Psoas muscle (tissue), 8 donors: ENCODE data around the gene TRAIP. TPM values are rescaled to one million over a fixed set of nuclear protein-coding genes. Genes with fewer than 3 reads are reported as not detected.
A peak's percentile ranks its signal among the peaks of the same experiment; 100 is the strongest.

Experiments
- ATAC-seq, 4 donors: fragments of 200-7000 bp; cut with Tn5 transposase; one replicate each; pipeline ENCODE4 v1.9.1; 2020; ENCODE audit warnings: moderate library complexity in 3 of 4, mild to moderate bottlenecking in 2 of 4
- DNase-seq, 2 donors: peaks; one replicate each; pipeline ENCODE4 v3.0.0-alpha.2; 2020
- H3K27ac ChIP-seq: fragments of 200-600 bp; one replicate; pipeline ENCODE4 v1.8.0; 2022
- H3K27me3 ChIP-seq, 3 donors: fragments of 200-600 bp in 1 of 3; one replicate each; pipeline versions ENCODE4 v1.6.1 to v1.8.0; 2013 to 2022; ENCODE audit warnings: low read length in 2 of 3, mild to moderate bottlenecking in 2 of 3, moderate library complexity in 1 of 3; ENCODE audit not compliant: insufficient read depth in 3 of 3
- H3K36me3 ChIP-seq, 2 donors: fragments of 200-600 bp in 1 of 2; one replicate each; pipeline versions ENCODE4 v1.6.1 to v1.8.0; 2013 to 2022; ENCODE audit warnings: low read depth in 1 of 2, mild to moderate bottlenecking in 1 of 2, moderate library complexity in 1 of 2; ENCODE audit not compliant: insufficient read depth in 1 of 2
- H3K4me1 ChIP-seq: fragments of 200-600 bp; one replicate; pipeline ENCODE4 v1.8.0; 2022
- H3K4me3 ChIP-seq: fragments of 200-600 bp; one replicate; pipeline ENCODE4 v1.8.0; 2022; ENCODE audit warnings: mild to moderate bottlenecking
- H3K9me3 ChIP-seq: fragments of 200-600 bp; one replicate; pipeline ENCODE4 v1.8.0; 2022
- CTCF ChIP-seq: fragments of 200-600 bp; IDR thresholded peaks from one replicate; pipeline ENCODE4 v1.8.0; 2022; ENCODE audit warnings: antibody characterized with exemption
- WGBS, 3 donors: extraction: QIAGEN DNeasy Blood & Tissue Kit; methylation state at CpG; one replicate each; pipeline versions ENCODE4 v1.1.6 to v1.1.7; 2013; 5-methylcytosine and 5-hydroxymethylcytosine counted together
- intact Hi-C, 2 donors: fragments of 100-400 bp; cut with DNase I; formaldehyde crosslinking; loops; one replicate each; pipeline versions ENCODE4 v1.11.0 to v1.14.2; 2022
- polyA plus RNA-seq, 3 donors: library from polyadenylated mRNA; stranded (reverse); fragments of 200-250 nt; gene quantifications; one replicate each; pipeline ENCODE4 v1.2.3, GENCODE V29; 2013
- total RNA-seq, 4 donors: library from RNA; stranded (reverse); fragmentation: NEBNext Ultra II Directional in 2 of 4; extraction: Animal tissue kit (Norgen Biotek cat#: 25700) in 2 of 4; gene quantifications; one replicate each; pipeline versions ENCODE4 v1.2.1 to v1.2.4, GENCODE V29; 2021 to 2023
- donor health status: healthy with polysubstance abuse.
- donor health status: DM: no; HTN: no; CAD: no; lungs with moderate emphysema.
- donor health status: Bipolar disorder and iron deficiency.
- donor health status: healthy.
- donor health status: DM: yes; HTN: yes; CAD: no.
- donor health status: DM: no; HTN: no; CAD: no.
- donor health status: DM: no; HTN: no; CAD: no.
- donor health status: DM: yes; HTN: yes; CAD: no.

The TRAIP gene
- total and polyA plus RNA-seq, 7 donors, result 0.36 to 4.6 (median 1.2) TPM

GRCh38 chr3:49882166-49882565 is 25.8 kb upstream of the TRAIP start:
- H3K9me3 ChIP-seq, result no peaks in the 10 kb centered on the region
- no peak overlapping the region for H3K4me3 ChIP-seq
- DNase-seq (peak in 1 of 2 donors; percentile 60), ATAC-seq (peak; percentile 45 to 84 (median 68))
- H3K27me3 ChIP-seq, result no peaks in the 10 kb centered on the region
- WGBS, 3 donors, result 10 to 16% (median 12%) methylated on average over 6 of the region's 6 CpGs
- intact Hi-C loops, result no loop called here
- no peak for TF ChIP-seq CTCF
- peaks cover 18% of the 10 kb centered on the region for H3K4me1 ChIP-seq
- no peaks in the 10 kb centered on the region for H3K36me3 ChIP-seq
- H3K27ac ChIP-seq, result peak overlapping the region; percentile 10

- H3K4me3 ChIP-seq, result no peak overlapping the region
- no peak for DNase-seq
- WGBS, 3 donors, result 36 to 40% (median 40%) methylated on average over 4 to 6 of the region's 6 CpGs
- TF ChIP-seq CTCF, result no peak
- no peaks in the 10 kb centered on the region for H3K27me3 ChIP-seq
- no peaks in the 10 kb centered on the region for H3K36me3 ChIP-seq
- intact Hi-C loops, result no loop called here
- peaks cover 18% of the 10 kb centered on the region for H3K4me1 ChIP-seq
- H3K9me3 ChIP-seq, result no peaks in the 10 kb centered on the region
- peak in 1 of 4 donors; percentile 16 for ATAC-seq
- no peak overlapping the region for H3K27ac ChIP-seq
Measured at GRCh38 chr3:49880581-49881315, 24.4 kb upstream of the TRAIP start.

DNA sequence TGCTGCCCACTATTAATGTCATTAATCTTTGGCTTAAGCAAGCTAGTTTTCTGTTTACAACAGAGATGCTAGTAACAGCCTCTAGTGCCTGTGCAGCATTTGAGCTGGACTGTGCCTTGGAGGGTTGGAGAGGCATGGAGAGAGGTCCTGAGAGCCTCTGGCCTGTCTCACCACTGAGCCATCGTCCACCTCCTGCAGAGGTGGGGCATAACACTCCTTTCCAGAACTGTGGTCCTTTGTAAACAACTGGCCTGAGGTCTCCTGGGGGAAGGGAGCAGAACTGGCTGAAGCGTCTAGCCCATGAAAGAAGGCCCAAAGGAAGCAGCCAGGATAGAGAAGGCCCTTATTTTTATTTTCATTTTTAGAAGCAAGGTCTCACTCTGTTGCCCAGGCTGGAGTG is 23.4 kb upstream of the TRAIP start:
- 35 to 55% (median 46%) methylated on average over 2 of the region's 2 CpGs for WGBS, 3 donors
- ATAC-seq, result no peak
- Histone ChIP-seq H3K4me3 (no peak overlapping the region), H3K4me1 (peaks cover 18% of the 10 kb centered on the region), H3K27ac (no peak overlapping the region), H3K36me3 (no peaks in the 10 kb centered on the region), H3K27me3 (no peaks in the 10 kb centered on the region), H3K9me3 (no peaks in the 10 kb centered on the region)
- no peak for TF ChIP-seq CTCF
- intact Hi-C loops, result no loop called here
- no peak for DNase-seq

DNA sequence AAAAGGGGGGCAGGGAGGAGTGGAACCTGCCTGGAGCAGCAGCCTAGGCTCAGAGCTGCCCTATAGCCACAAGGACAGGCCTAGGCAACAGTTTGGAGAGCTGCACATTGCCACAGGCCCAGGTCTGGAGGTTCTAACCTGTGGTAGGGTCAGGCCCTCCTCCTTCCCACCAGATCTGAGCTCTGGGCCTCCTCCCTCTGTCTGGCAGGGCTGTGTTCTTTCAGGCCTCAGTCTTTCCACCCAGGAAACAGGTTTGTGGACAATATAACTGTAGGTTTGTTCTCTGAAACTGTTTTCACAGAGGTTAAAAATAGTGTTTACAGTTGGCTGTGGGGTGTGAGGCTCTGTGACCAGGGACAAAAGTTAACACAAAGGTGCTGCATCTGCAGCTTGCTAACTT is 22.3 kb upstream of the TRAIP start:
- H3K4me3 ChIP-seq, result no peak overlapping the region
- intact Hi-C loops, result no loop called here
- no peaks in the 10 kb centered on the region for H3K36me3 ChIP-seq
- no peaks in the 10 kb centered on the region for H3K9me3 ChIP-seq
- no peaks in the 10 kb centered on the region for H3K27me3 ChIP-seq
- H3K27ac ChIP-seq, result no peak overlapping the region
- no peak for TF ChIP-seq CTCF
- DNase-seq, result no peak
- ATAC-seq, result no peak
- peaks cover 18% of the 10 kb centered on the region for H3K4me1 ChIP-seq

DNA sequence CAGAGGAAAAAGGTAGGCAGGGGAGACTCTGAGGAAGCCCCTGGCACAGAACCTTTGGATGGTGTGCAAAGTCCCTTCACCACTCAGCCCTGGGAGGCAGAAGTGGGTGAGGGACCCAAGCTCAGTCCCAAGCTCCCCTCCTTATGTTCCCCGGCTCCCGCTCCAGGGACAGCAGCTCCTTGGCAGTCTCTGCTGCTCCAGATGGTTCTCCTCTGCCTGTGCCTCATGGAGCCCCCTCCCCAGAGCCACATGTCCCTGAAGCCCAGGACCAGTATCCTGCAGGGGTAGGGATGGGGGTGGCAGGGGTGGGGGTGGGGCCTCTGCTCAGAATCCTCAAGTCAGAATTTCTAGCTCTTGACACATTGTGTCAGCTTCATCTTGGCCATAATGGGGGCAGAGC is 21.4 kb upstream of the TRAIP start:
- Histone ChIP-seq H3K36me3 (no peaks in the 10 kb centered on the region), H3K4me1 (peaks cover 18% of the 10 kb centered on the region), H3K27ac (no peak overlapping the region), H3K27me3 (no peaks in the 10 kb centered on the region), H3K4me3 (no peak overlapping the region), H3K9me3 (no peaks in the 10 kb centered on the region)
- intact Hi-C loops, result no loop called here
- no peak for DNase-seq
- no peak for ATAC-seq
- no peak for TF ChIP-seq CTCF
- WGBS, 3 donors, result 62 to 69% (median 63%) methylated on average over 2 of the region's 2 CpGs
